Stimulated activated memory B cell treated with anti-CD40 and anti-IgM and Interleukin-4, amounts not matched to agents 10 μg/mL and 1 μg/mL and 100 μg/mL, for 72 hours (primary cell): ENCODE results near the gene SRBD1.

Experiments used
- ATAC-seq: fragments of 150-1000 bp; cut with Tn5 transposase; 2 replicates; pipeline ENCODE4 v1.10.0; 2021
- H3K27ac Mint-ChIP-seq: one replicate; pipeline ENCODE4 v1.8.0; 2022; ENCODE audit warnings: mild to moderate bottlenecking, mixed read lengths
- H3K27me3 Mint-ChIP-seq: one replicate; pipeline ENCODE4 v1.8.0; 2022; ENCODE audit warnings: mixed read lengths
- H3K36me3 Mint-ChIP-seq: one replicate; pipeline ENCODE4 v1.8.0; 2022; ENCODE audit warnings: mixed read lengths
- H3K4me1 Mint-ChIP-seq: one replicate; pipeline ENCODE4 v1.8.0; 2022; ENCODE audit warnings: mixed read lengths
- H3K4me3 Mint-ChIP-seq: one replicate; pipeline ENCODE4 v1.8.0; 2022; ENCODE audit warnings: mild to moderate bottlenecking, moderate library complexity, mixed read lengths
- H3K9me3 Mint-ChIP-seq: one replicate; pipeline ENCODE4 v1.8.0; 2022; ENCODE audit warnings: mixed read lengths

Gene SRBD1

GRCh38 chr2:45646289-45646688 lies 35.2 kb upstream of the SRBD1 start:
- H3K27me3 Mint-ChIP-seq = peaks cover 23% of the 10 kb centered on the region
- no peaks in the 10 kb centered on the region for H3K9me3 Mint-ChIP-seq
- H3K4me3 Mint-ChIP-seq = no peak overlapping the region
- no peak overlapping the region for H3K27ac Mint-ChIP-seq
- peaks cover 26% of the 10 kb centered on the region for H3K4me1 Mint-ChIP-seq
- ATAC-seq = no peak
- no peaks in the 10 kb centered on the region for H3K36me3 Mint-ChIP-seq

GRCh38 chr2:45643543-45644542 lies 32.8 kb upstream of the SRBD1 start:
- H3K27me3 Mint-ChIP-seq = peaks cover 31% of the 10 kb centered on the region
- H3K9me3 Mint-ChIP-seq = no peaks in the 10 kb centered on the region
- peak overlapping the region; percentile 79 for H3K4me3 Mint-ChIP-seq
- H3K4me1 Mint-ChIP-seq = peaks cover 19% of the 10 kb centered on the region
- H3K27ac Mint-ChIP-seq = peak overlapping the region; percentile 86
- no peaks in the 10 kb centered on the region for H3K36me3 Mint-ChIP-seq
- peak; percentile 95 for ATAC-seq

GRCh38 chr2:45643095-45643494 lies 32.0 kb upstream of the SRBD1 start:
- H3K27ac Mint-ChIP-seq = peak overlapping the region; percentile 86
- H3K36me3 Mint-ChIP-seq = no peaks in the 10 kb centered on the region
- H3K27me3 Mint-ChIP-seq = peaks cover 31% of the 10 kb centered on the region
- H3K9me3 Mint-ChIP-seq = no peaks in the 10 kb centered on the region
- peak overlapping the region; percentile 79 for H3K4me3 Mint-ChIP-seq
- peaks cover 17% of the 10 kb centered on the region for H3K4me1 Mint-ChIP-seq
- ATAC-seq = no peak

GRCh38 chr2:45640576-45640975 lies 29.5 kb upstream of the SRBD1 start:
- Mint-ChIP-seq H3K27me3 (peaks cover 48% of the 10 kb centered on the region), H3K4me1 (peaks cover 20% of the 10 kb centered on the region), H3K27ac (no peak overlapping the region), H3K4me3 (no peak overlapping the region), H3K9me3 (no peaks in the 10 kb centered on the region), H3K36me3 (no peaks in the 10 kb centered on the region)
- ATAC-seq = no peak

GRCh38 chr2:45637440-45637839 lies 26.4 kb upstream of the SRBD1 start:
- H3K4me1 Mint-ChIP-seq = peaks cover 8% of the 10 kb centered on the region
- peaks cover 48% of the 10 kb centered on the region for H3K27me3 Mint-ChIP-seq
- peak overlapping the region; percentile 68 for H3K27ac Mint-ChIP-seq
- peak; percentile 85 for ATAC-seq
- no peaks in the 10 kb centered on the region for H3K9me3 Mint-ChIP-seq
- no peak overlapping the region for H3K4me3 Mint-ChIP-seq
- no peaks in the 10 kb centered on the region for H3K36me3 Mint-ChIP-seq

- Mint-ChIP-seq H3K27ac (no peak overlapping the region), H3K36me3 (no peaks in the 10 kb centered on the region), H3K27me3 (peaks cover 48% of the 10 kb centered on the region), H3K4me3 (no peak overlapping the region), H3K4me1 (peaks cover 8% of the 10 kb centered on the region), H3K9me3 (no peaks in the 10 kb centered on the region)
- no peak for ATAC-seq
Measured at GRCh38 chr2:45636008-45636407, 24.9 kb upstream of the SRBD1 start.

GRCh38 chr2:45634223-45634622 lies 23.2 kb upstream of the SRBD1 start:
- Mint-ChIP-seq H3K27ac (no peak overlapping the region), H3K36me3 (no peaks in the 10 kb centered on the region), H3K9me3 (no peaks in the 10 kb centered on the region), H3K27me3 (peaks cover 53% of the 10 kb centered on the region), H3K4me3 (no peak overlapping the region), H3K4me1 (peaks cover 8% of the 10 kb centered on the region)
- ATAC-seq = no peak

GRCh38 chr2:45631955-45632354 lies 20.9 kb upstream of the SRBD1 start:
- H3K27me3 Mint-ChIP-seq = peaks cover 43% of the 10 kb centered on the region
- H3K4me1 Mint-ChIP-seq = no peaks in the 10 kb centered on the region
- no peaks in the 10 kb centered on the region for H3K9me3 Mint-ChIP-seq
- no peak for ATAC-seq
- no peaks in the 10 kb centered on the region for H3K36me3 Mint-ChIP-seq
- no peak overlapping the region for H3K27ac Mint-ChIP-seq
- no peak overlapping the region for H3K4me3 Mint-ChIP-seq

GRCh38 chr2:45631319-45631718 lies 20.3 kb upstream of the SRBD1 start:
- Mint-ChIP-seq H3K4me3 (no peak overlapping the region), H3K4me1 (no peaks in the 10 kb centered on the region), H3K9me3 (no peaks in the 10 kb centered on the region), H3K27me3 (peaks cover 43% of the 10 kb centered on the region), H3K27ac (no peak overlapping the region), H3K36me3 (no peaks in the 10 kb centered on the region)
- ATAC-seq = no peak

GRCh38 chr2:45629971-45630370 lies 18.9 kb upstream of the SRBD1 start:
- no peaks in the 10 kb centered on the region for H3K9me3 Mint-ChIP-seq
- H3K36me3 Mint-ChIP-seq = no peaks in the 10 kb centered on the region
- H3K4me1 Mint-ChIP-seq = no peaks in the 10 kb centered on the region
- ATAC-seq = no peak
- H3K27me3 Mint-ChIP-seq = peaks cover 33% of the 10 kb centered on the region
- no peak overlapping the region for H3K27ac Mint-ChIP-seq
- no peak overlapping the region for H3K4me3 Mint-ChIP-seq

GRCh38 chr2:45627911-45628310 lies 16.8 kb upstream of the SRBD1 start:
- no peak for ATAC-seq
- Mint-ChIP-seq H3K4me1 (no peaks in the 10 kb centered on the region), H3K36me3 (no peaks in the 10 kb centered on the region), H3K27me3 (peaks cover 39% of the 10 kb centered on the region), H3K4me3 (no peak overlapping the region), H3K9me3 (no peaks in the 10 kb centered on the region), H3K27ac (no peak overlapping the region)

- H3K27ac Mint-ChIP-seq = no peak overlapping the region
- H3K4me3 Mint-ChIP-seq = no peak overlapping the region
- H3K36me3 Mint-ChIP-seq = no peaks in the 10 kb centered on the region
- ATAC-seq = no peak
- H3K4me1 Mint-ChIP-seq = no peaks in the 10 kb centered on the region
- no peaks in the 10 kb centered on the region for H3K9me3 Mint-ChIP-seq
- H3K27me3 Mint-ChIP-seq = peaks cover 29% of the 10 kb centered on the region
Measured at GRCh38 chr2:45626387-45627221, 15.5 kb upstream of the SRBD1 start.

- H3K4me3 Mint-ChIP-seq = no peak overlapping the region
- ATAC-seq = no peak
- peaks cover 29% of the 10 kb centered on the region for H3K27me3 Mint-ChIP-seq
- H3K9me3 Mint-ChIP-seq = no peaks in the 10 kb centered on the region
- H3K27ac Mint-ChIP-seq = no peak overlapping the region
- H3K4me1 Mint-ChIP-seq = no peaks in the 10 kb centered on the region
- H3K36me3 Mint-ChIP-seq = no peaks in the 10 kb centered on the region
Measured at GRCh38 chr2:45625824-45626223, 14.8 kb upstream of the SRBD1 start.

GRCh38 chr2:45623098-45623497 lies 12.0 kb upstream of the SRBD1 start:
- peaks cover 33% of the 10 kb centered on the region for H3K27me3 Mint-ChIP-seq
- no peaks in the 10 kb centered on the region for H3K4me1 Mint-ChIP-seq
- no peak overlapping the region for H3K4me3 Mint-ChIP-seq
- H3K27ac Mint-ChIP-seq = no peak overlapping the region
- H3K9me3 Mint-ChIP-seq = no peaks in the 10 kb centered on the region
- no peak for ATAC-seq
- no peaks in the 10 kb centered on the region for H3K36me3 Mint-ChIP-seq

GRCh38 chr2:45622336-45623075 lies 11.4 kb upstream of the SRBD1 start:
- Mint-ChIP-seq H3K9me3 (no peaks in the 10 kb centered on the region), H3K4me1 (no peaks in the 10 kb centered on the region), H3K27ac (no peak overlapping the region), H3K36me3 (no peaks in the 10 kb centered on the region), H3K4me3 (no peak overlapping the region), H3K27me3 (peaks cover 33% of the 10 kb centered on the region)
- no peak for ATAC-seq
